H1 (cell line): Measurements from ENCODE around the gene CPLANE2.

Experiments
- ASH2L ChIP-seq: fragments of 200-600, 300-600 bp; sonication (generic); IDR thresholded peaks from one replicate; pipeline ENCODE4 v1.7.1; 2017; ENCODE audit warnings: low read length
- CTCF ChIP-seq, 3 experiments: IDR thresholded peaks; 1 replicate in 2 of 3; 2 replicates in 1 of 3; pipeline versions ENCODE4 v1.5.1 to v1.6.1; 2011; ENCODE audit warnings: low read length in 3 of 3, mild to moderate bottlenecking in 3 of 3, inconsistent platforms in 2 of 3, low read depth in 1 of 3, moderate library complexity in 1 of 3; ENCODE audit not compliant: insufficient read depth in 1 of 3; ENCODE audit errors: control extremely low read depth in 1 of 3
- EP300 ChIP-seq, 2 experiments: IDR thresholded peaks; 1 replicate in 1 of 2; 2 replicates in 1 of 2; pipeline ENCODE4 v1.6.1; 2011 to 2012; ENCODE audit warnings: low read depth in 2 of 2, low read length in 2 of 2, mild to moderate bottlenecking in 2 of 2, borderline replicate concordance in 1 of 2, inconsistent platforms in 1 of 2, moderate library complexity in 1 of 2
- HDAC2 ChIP-seq, 2 experiments: fragments of 300-600 bp in 1 of 2; sonication (generic) in 1 of 2; IDR thresholded peaks; 2 replicates each; pipeline ENCODE4 v1.6.1; 2011 to 2012; ENCODE audit warnings: low read depth in 2 of 2, low read length in 2 of 2, mild to moderate bottlenecking in 2 of 2, moderate library complexity in 2 of 2, borderline replicate concordance in 1 of 2, inconsistent platforms in 1 of 2
- PHF8 ChIP-seq: fragments of 200-600 bp; sonication (generic); conservative IDR thresholded peaks from 2 replicates; pipeline ENCODE4 v1.7.1; 2012; ENCODE audit warnings: low read depth, mild to moderate bottlenecking, inconsistent platforms, low read length, moderate library complexity
- POLR2AphosphoS5 ChIP-seq: IDR thresholded peaks from 2 replicates; pipeline ENCODE4 v1.6.1; 2011; ENCODE audit warnings: low read depth, low read length
- RAD21 ChIP-seq, 2 experiments: IDR thresholded peaks in 1 of 2; conservative IDR thresholded peaks in 1 of 2; 2 replicates each; pipeline ENCODE4 v1.6.1; 2011; ENCODE audit warnings: low read depth in 2 of 2, low read length in 2 of 2, improper control_type of control experiment in 1 of 2, inconsistent platforms in 1 of 2, mild to moderate bottlenecking in 1 of 2, moderate library complexity in 1 of 2
- TAF1 ChIP-seq: IDR thresholded peaks from 2 replicates; pipeline ENCODE4 v1.6.1; 2011; ENCODE audit warnings: mild to moderate bottlenecking, low read depth, low read length

- no peak for TF ChIP-seq ASH2L
- TF ChIP-seq EP300 (IDR thresholded peaks at IDR 0.05; ENCODE audit: borderline replicate concordance in 1 of 2, low read depth in 2 of 2, low read length in 2 of 2): no peak
- TF ChIP-seq CTCF (IDR thresholded peaks at IDR 0.05; ENCODE audit: control extremely low read depth in 1 of 3, insufficient read depth in 1 of 3, low read depth in 1 of 3, low read length in 3 of 3): no peak
- no peak for TF ChIP-seq RAD21 (IDR thresholded peaks at IDR 0.05 in 1 of 2, conservative IDR thresholded peaks at IDR 0.05 in 1 of 2; ENCODE audit: low read depth in 2 of 2, low read length in 2 of 2)
- TF ChIP-seq POLR2AphosphoS5: no peak
- no peak for TF ChIP-seq PHF8
- no peak for TF ChIP-seq TAF1
- no peak for TF ChIP-seq HDAC2 (IDR thresholded peaks at IDR 0.05; ENCODE audit: borderline replicate concordance in 1 of 2, low read depth in 2 of 2, low read length in 2 of 2)
Observed at GRCh38 chr1:16257968-16258367, 21.0 kb upstream of the CPLANE2 start.
